HL-60 (cell line): ENCODE results near the gene TMPRSS12.

Experiments
- POLR2AphosphoS5 ChIP-seq: IDR thresholded peaks from 2 replicates; pipeline ENCODE4 v1.6.1; 2012; ENCODE audit warnings: low read depth
- TF ChIP-seq, protein P1 (sequence below): IDR thresholded peaks from one replicate; pipeline ENCODE4 v1.5.1; 2011; ENCODE audit warnings: low read length, control low read depth, inconsistent platforms; ENCODE audit not compliant: insufficient read depth
- TF ChIP-seq, protein P2 (sequence below): IDR thresholded peaks from 2 replicates; pipeline ENCODE4 v1.6.1; 2012; ENCODE audit warnings: low read depth; ENCODE audit not compliant: insufficient replicate concordance

DNA sequence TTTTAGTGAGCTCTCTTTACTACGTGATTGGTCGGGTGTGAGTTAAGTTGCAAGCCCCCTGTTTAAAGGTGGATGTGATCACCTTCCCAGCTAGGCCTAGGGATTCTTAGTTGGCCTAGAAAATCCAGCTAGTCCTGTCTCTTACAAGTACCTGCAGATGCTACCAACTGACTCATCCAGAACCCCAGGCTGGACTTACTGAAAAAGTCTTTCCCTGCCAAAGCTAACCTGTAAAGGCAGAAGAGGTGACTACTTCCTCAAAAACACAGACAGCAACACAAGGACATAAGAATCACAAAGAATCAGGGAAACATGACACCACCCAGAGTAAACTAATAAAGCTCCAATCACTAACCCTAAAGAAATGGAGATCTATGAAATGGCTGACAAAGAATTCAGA lies 70.5 kb downstream of the TMPRSS12 start:
- TF ChIP-seq, protein P1, sequence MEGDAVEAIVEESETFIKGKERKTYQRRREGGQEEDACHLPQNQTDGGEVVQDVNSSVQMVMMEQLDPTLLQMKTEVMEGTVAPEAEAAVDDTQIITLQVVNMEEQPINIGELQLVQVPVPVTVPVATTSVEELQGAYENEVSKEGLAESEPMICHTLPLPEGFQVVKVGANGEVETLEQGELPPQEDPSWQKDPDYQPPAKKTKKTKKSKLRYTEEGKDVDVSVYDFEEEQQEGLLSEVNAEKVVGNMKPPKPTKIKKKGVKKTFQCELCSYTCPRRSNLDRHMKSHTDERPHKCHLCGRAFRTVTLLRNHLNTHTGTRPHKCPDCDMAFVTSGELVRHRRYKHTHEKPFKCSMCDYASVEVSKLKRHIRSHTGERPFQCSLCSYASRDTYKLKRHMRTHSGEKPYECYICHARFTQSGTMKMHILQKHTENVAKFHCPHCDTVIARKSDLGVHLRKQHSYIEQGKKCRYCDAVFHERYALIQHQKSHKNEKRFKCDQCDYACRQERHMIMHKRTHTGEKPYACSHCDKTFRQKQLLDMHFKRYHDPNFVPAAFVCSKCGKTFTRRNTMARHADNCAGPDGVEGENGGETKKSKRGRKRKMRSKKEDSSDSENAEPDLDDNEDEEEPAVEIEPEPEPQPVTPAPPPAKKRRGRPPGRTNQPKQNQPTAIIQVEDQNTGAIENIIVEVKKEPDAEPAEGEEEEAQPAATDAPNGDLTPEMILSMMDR: no peak
- TF ChIP-seq, protein P2, sequence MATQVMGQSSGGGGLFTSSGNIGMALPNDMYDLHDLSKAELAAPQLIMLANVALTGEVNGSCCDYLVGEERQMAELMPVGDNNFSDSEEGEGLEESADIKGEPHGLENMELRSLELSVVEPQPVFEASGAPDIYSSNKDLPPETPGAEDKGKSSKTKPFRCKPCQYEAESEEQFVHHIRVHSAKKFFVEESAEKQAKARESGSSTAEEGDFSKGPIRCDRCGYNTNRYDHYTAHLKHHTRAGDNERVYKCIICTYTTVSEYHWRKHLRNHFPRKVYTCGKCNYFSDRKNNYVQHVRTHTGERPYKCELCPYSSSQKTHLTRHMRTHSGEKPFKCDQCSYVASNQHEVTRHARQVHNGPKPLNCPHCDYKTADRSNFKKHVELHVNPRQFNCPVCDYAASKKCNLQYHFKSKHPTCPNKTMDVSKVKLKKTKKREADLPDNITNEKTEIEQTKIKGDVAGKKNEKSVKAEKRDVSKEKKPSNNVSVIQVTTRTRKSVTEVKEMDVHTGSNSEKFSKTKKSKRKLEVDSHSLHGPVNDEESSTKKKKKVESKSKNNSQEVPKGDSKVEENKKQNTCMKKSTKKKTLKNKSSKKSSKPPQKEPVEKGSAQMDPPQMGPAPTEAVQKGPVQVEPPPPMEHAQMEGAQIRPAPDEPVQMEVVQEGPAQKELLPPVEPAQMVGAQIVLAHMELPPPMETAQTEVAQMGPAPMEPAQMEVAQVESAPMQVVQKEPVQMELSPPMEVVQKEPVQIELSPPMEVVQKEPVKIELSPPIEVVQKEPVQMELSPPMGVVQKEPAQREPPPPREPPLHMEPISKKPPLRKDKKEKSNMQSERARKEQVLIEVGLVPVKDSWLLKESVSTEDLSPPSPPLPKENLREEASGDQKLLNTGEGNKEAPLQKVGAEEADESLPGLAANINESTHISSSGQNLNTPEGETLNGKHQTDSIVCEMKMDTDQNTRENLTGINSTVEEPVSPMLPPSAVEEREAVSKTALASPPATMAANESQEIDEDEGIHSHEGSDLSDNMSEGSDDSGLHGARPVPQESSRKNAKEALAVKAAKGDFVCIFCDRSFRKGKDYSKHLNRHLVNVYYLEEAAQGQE: no peak
- no peak for TF ChIP-seq POLR2AphosphoS5
